Transverse colon (tissue), 4 donors: ENCODE data around the gene IRX6. TPM values are rescaled to one million over a fixed set of nuclear protein-coding genes. Genes with fewer than 3 reads are reported as not detected.

Experiments used
- DNase-seq: peaks from one replicate; pipeline ENCODE4 v3.0.0-alpha.2; 2019
- H3K27ac ChIP-seq, 4 donors: fragments of 200-600 bp; sonication (generic); 2 replicates each; pipeline ENCODE4 v1.5.1; 2016 to 2018; ENCODE audit warnings: inconsistent platforms in 4 of 4
- H3K27me3 ChIP-seq: fragments of 200-600 bp; sonication (generic); 2 replicates; pipeline ENCODE4 v1.5.1; 2017; ENCODE audit warnings: inconsistent platforms
- H3K36me3 ChIP-seq, 4 donors: fragments of 200-600 bp; sonication (generic); 2 replicates each; pipeline ENCODE4 v1.5.1; 2017 to 2019; ENCODE audit warnings: inconsistent platforms in 4 of 4
- H3K4me1 ChIP-seq, 4 donors: fragments of 200-600 bp; sonication (generic); 2 replicates each; pipeline ENCODE4 v1.5.1; 2017 to 2020; ENCODE audit warnings: inconsistent platforms in 4 of 4
- H3K4me3 ChIP-seq, 4 donors: fragments of 200-600 bp; sonication (generic); 1 replicate in 1 of 4; 2 replicates in 3 of 4; pipeline versions ENCODE4 v1.5.1 to v1.6.1; 2017 to 2019; ENCODE audit warnings: inconsistent platforms in 4 of 4
- H3K9me3 ChIP-seq, 2 donors: fragments of 200-600 bp; sonication (generic); 2 replicates each; pipeline ENCODE4 v1.5.1; 2017 to 2019; ENCODE audit warnings: inconsistent platforms in 2 of 2
- EP300 ChIP-seq: sonication (generic); formaldehyde crosslinking; IDR thresholded peaks from one replicate; pipeline ENCODE4 v1.6.1; 2017; ENCODE audit warnings: antibody characterized with exemption, low read depth
- POLR2A ChIP-seq: fragments of 450-650 bp; IDR thresholded peaks from one replicate; pipeline ENCODE4 v1.6.1; 2016; ENCODE audit warnings: antibody characterized with exemption, mild to moderate bottlenecking, moderate library complexity
- POLR2AphosphoS5 ChIP-seq, 3 donors: sonication (generic); formaldehyde crosslinking; IDR thresholded peaks; one replicate each; pipeline ENCODE4 v1.6.1; 2016; ENCODE audit warnings: antibody characterized with exemption in 3 of 3
- WGBS, 2 donors: methylation state at CpG; one replicate each; pipeline ENCODE4 v1.1.5; 2018; ENCODE audit warnings: low coverage in 1 of 2; 5-methylcytosine and 5-hydroxymethylcytosine counted together
- in situ Hi-C, 4 donors: fragments of 200-750 bp; cut with MboI; loops; one replicate each; pipeline versions ENCODE4 v1.15.0 to v1.15.1; 2017; ENCODE audit warnings: low sequenced_read_pairs in 3 of 4, low pct_ligation_motif_present in 1 of 4, low pct_unique_long_range_greater_than_20kb in 1 of 4
- intact Hi-C: fragments of 100-400 bp; cut with DNase I; formaldehyde crosslinking; loops from one replicate; pipeline ENCODE4 v1.15.1; 2023; ENCODE audit warnings: low total_unique reads
- total RNA-seq, 4 donors: library from RNA; depleted of rRNA; stranded (reverse); fragments of >200 nt; gene quantifications; one replicate each; pipeline ENCODE4 v1.1.0, GENCODE V29; 2016
- TF ChIP-seq, protein P1 (sequence below), 5 experiments: fragments of 200-600 bp in 3 of 5; fragments of 450-650 bp in 2 of 5; sonication (generic) in 3 of 5; IDR thresholded peaks; 1 replicate in 2 of 5; 2 replicates in 3 of 5; pipeline ENCODE4 v1.5.1; 2016 to 2017; ENCODE audit warnings: antibody characterized with exemption in 5 of 5, inconsistent platforms in 3 of 5, mild to moderate bottlenecking in 2 of 5, moderate library complexity in 1 of 5

Gene IRX6
- total RNA-seq, 4 donors from 2014 or later, result 1.1 TPM; not detected in 3

DNA sequence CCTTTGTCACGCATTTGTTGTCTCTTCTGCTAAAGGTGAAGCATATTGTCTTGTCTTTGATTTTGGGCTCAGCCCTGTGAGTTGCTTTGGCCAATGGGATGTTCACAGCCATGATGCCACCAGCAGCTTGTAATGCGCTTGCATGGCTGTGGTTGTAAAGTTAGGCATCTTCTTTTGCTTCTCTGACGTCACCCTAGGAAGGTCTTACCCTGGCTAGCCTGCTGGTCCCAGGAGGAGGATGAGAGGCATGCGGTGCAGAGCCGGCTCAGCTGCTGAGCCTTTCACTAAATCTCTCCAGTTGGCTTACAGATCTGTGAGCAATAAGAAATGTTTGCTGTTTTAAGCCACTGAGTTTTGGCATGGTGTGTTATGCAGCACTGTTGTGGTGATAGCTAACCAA is 40.8 kb downstream of the IRX6 start:
- in situ Hi-C loops (no loop called here), intact Hi-C loops (no loop called here)
- H3K4me1 ChIP-seq, result no peaks in the 10 kb centered on the region
- no peak overlapping the region for H3K4me3 ChIP-seq
- no peak overlapping the region for H3K27ac ChIP-seq
- no peaks in the 10 kb centered on the region for H3K9me3 ChIP-seq
- peaks cover 26% of the 10 kb centered on the region for H3K27me3 ChIP-seq
- no peak for DNase-seq
- no peaks in the 10 kb centered on the region for H3K36me3 ChIP-seq
- WGBS, 2 donors, result 76 to 83% methylated on average over 1 to 5 of the region's 5 CpGs
- TF ChIP-seq EP300 (no peak), POLR2AphosphoS5 (IDR thresholded peaks at IDR 0.05) (no peak), POLR2A (no peak)
- TF ChIP-seq, protein P1, sequence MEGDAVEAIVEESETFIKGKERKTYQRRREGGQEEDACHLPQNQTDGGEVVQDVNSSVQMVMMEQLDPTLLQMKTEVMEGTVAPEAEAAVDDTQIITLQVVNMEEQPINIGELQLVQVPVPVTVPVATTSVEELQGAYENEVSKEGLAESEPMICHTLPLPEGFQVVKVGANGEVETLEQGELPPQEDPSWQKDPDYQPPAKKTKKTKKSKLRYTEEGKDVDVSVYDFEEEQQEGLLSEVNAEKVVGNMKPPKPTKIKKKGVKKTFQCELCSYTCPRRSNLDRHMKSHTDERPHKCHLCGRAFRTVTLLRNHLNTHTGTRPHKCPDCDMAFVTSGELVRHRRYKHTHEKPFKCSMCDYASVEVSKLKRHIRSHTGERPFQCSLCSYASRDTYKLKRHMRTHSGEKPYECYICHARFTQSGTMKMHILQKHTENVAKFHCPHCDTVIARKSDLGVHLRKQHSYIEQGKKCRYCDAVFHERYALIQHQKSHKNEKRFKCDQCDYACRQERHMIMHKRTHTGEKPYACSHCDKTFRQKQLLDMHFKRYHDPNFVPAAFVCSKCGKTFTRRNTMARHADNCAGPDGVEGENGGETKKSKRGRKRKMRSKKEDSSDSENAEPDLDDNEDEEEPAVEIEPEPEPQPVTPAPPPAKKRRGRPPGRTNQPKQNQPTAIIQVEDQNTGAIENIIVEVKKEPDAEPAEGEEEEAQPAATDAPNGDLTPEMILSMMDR (IDR thresholded peaks at IDR 0.05), result no peak

DNA sequence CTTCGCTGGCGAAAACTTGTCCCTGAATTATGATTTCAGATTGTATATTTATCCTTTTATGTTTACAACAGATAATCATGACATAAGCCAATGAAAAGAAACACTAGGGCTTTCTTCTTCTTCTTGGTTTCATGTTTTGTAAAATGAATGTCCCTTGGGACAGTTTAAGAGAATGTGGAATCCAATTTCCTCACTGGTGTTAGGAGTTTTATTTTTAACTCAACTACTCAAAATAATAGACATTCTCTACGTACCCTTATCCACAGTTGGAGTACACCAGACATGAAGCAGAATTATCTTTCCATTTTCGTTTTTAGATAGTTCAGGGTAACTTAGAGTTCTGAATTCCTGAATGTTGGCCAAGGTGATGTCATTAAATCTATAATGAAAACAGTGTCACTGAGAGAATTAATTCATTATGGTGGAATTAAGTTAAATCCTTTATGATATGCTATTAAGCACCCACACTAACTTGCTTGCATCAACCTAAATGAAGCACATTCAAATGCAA is 43.4 kb downstream of the IRX6 start:
- intact Hi-C loops, result no loop called here
- in situ Hi-C loops, result no loop called here
- Histone ChIP-seq H3K27ac (no peak overlapping the region), H3K27me3 (peaks cover 44% of the 10 kb centered on the region), H3K4me3 (no peak overlapping the region), H3K4me1 (no peaks in the 10 kb centered on the region), H3K9me3 (no peaks in the 10 kb centered on the region), H3K36me3 (no peaks in the 10 kb centered on the region)
- DNase-seq, result no peak
- WGBS, 2 donors, result 38 to 49% methylated on average over 4 of the region's 4 CpGs
- TF ChIP-seq POLR2A, result no peak
- no peak for TF ChIP-seq EP300
- no peak for TF ChIP-seq POLR2AphosphoS5 (IDR thresholded peaks at IDR 0.05)
- TF ChIP-seq, protein P1 (IDR thresholded peaks at IDR 0.05), result no peak

DNA sequence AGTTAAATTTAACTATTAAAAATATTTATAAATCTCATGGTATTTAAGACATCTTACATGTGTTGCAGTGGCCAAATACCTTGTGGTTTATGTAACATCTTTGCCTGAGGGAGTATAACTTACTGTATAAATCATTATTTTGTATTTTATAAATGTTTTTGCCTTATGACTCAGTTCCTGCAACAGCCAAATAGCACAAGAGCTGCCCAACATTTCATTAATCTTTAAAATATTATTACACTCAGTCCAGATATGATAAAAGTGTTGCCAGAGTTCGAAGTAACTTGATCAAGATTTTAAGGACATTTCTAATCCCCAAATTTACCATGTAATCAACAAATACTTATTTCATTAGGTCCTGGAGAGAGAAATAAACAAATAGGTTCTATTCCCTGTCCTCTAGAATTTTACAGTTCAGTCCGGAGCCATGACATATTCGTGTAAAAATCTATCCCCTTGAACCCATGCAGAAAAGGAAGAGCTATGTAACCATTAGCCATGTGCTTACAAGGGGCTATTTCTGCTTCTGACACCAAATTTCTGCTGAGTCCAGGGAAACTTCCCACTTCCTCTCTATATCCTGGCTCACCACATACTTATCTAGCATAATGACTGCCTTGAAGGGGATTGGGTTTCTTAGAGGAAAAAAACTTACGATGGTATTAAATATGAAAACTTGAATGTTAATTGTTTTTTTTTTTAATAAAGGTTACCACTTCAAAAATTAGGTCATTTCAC is 44.0 kb downstream of the IRX6 start:
- H3K27me3 ChIP-seq, result peaks cover 47% of the 10 kb centered on the region
- in situ Hi-C loops, result no loop called here
- TF ChIP-seq EP300 (no peak), POLR2AphosphoS5 (IDR thresholded peaks at IDR 0.05) (no peak), POLR2A (no peak)
- TF ChIP-seq, protein P1 (IDR thresholded peaks at IDR 0.05), result no peak

DNA sequence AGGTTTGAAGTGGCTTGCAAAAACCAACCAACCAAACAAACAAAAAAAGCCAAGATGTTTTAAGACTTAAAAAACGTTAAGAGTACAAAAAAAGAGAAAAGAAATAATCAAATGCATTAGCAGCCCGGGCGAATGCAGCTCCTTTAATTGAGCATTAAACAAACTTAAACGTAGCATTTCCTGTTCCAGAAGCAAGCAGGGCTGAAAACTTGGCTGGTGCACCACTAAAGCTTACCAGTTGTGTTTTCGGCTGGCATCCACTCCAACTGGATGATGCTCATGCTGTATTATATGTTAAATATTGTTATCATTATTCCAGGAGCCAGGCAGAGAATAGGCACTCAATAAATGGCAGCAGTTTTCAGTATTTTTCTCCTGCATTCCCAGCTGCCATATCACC is 45.1 kb downstream of the IRX6 start:
- Histone ChIP-seq H3K9me3 (no peaks in the 10 kb centered on the region), H3K36me3 (no peaks in the 10 kb centered on the region), H3K27ac (no peak overlapping the region), H3K4me1 (no peaks in the 10 kb centered on the region), H3K27me3 (peaks cover 47% of the 10 kb centered on the region), H3K4me3 (no peak overlapping the region)
- no peak for DNase-seq
- 26 to 30% methylated on average over 5 of the region's 5 CpGs for WGBS, 2 donors
- in situ Hi-C loops, result no loop called here
- intact Hi-C loops, result no loop called here
- no peak for TF ChIP-seq POLR2AphosphoS5 (IDR thresholded peaks at IDR 0.05)
- no peak for TF ChIP-seq EP300
- TF ChIP-seq POLR2A, result no peak
- TF ChIP-seq, protein P1 (IDR thresholded peaks at IDR 0.05), result no peak

More for the DNA sequence above, 44.0 kb downstream of the IRX6 start:
- Histone ChIP-seq H3K4me3 (no peak overlapping the region), H3K4me1 (no peaks in the 10 kb centered on the region), H3K36me3 (no peaks in the 10 kb centered on the region), H3K9me3 (no peaks in the 10 kb centered on the region), H3K27ac (no peak overlapping the region)
- intact Hi-C loops, result no loop called here
- 48 to 51% methylated on average over 2 to 4 of the region's 4 CpGs for WGBS, 2 donors
- no peak for DNase-seq
